Activated T-helper 1 cell treated with anti-CD3 and anti-CD28 coated beads, Interleukin-2, amount 50 U/mL, for 16 hours (primary cell): Measurements from ENCODE around the gene CYP21A2.
"Not testable (repeated sequence)": the region's sequence is repeated elsewhere in the genome, so short reads cannot be mapped to it uniquely, and the experiment has no call there.

ENCODE experiments used
- DNase-seq, 2 donors: peaks; one replicate each; pipeline ENCODE4 v3.0.0-alpha.2; 2020; ENCODE audit warnings: low read depth in 1 of 2, low spot score in 1 of 2

CYP21A2 gene

GRCh38 chr6:32052626-32053025 lies 14.4 kb downstream of the CYP21A2 start:
- DNase-seq: not testable (repeated sequence)

- not testable (repeated sequence) for DNase-seq
Observed at GRCh38 chr6:32053314-32053713, 15.1 kb downstream of the CYP21A2 start.

GRCh38 chr6:32055756-32056155 lies 17.5 kb downstream of the CYP21A2 start:
- DNase-seq: not testable (repeated sequence)

- DNase-seq: no peak
Observed at GRCh38 chr6:32056254-32056653, 18.0 kb downstream of the CYP21A2 start.

GRCh38 chr6:32057966-32058365 lies 19.8 kb downstream of the CYP21A2 start:
- no peak for DNase-seq

- no peak for DNase-seq
Observed at GRCh38 chr6:32058511-32058963, 20.3 kb downstream of the CYP21A2 start.

GRCh38 chr6:32060966-32061655 lies 22.9 kb downstream of the CYP21A2 start:
- DNase-seq: no peak

- no peak for DNase-seq
Observed at GRCh38 chr6:32064706-32065105, 26.5 kb downstream of the CYP21A2 start.

- DNase-seq: not testable (repeated sequence)
Observed at GRCh38 chr6:32067521-32067920, 29.3 kb downstream of the CYP21A2 start.

GRCh38 chr6:32068315-32068714 lies 30.1 kb downstream of the CYP21A2 start:
- not testable (repeated sequence) for DNase-seq

GRCh38 chr6:32068867-32069266 lies 30.7 kb downstream of the CYP21A2 start:
- no peak for DNase-seq

GRCh38 chr6:32069460-32069859 lies 31.2 kb downstream of the CYP21A2 start:
- DNase-seq: no peak

GRCh38 chr6:32069878-32070515 lies 31.8 kb downstream of the CYP21A2 start:
- no peak for DNase-seq

GRCh38 chr6:32070814-32071543 lies 32.8 kb downstream of the CYP21A2 start:
- no peak for DNase-seq

GRCh38 chr6:32073101-32073500 lies 34.9 kb downstream of the CYP21A2 start:
- no peak for DNase-seq

- DNase-seq: no peak
Observed at GRCh38 chr6:32073613-32074012, 35.4 kb downstream of the CYP21A2 start.

GRCh38 chr6:32074996-32075532 lies 36.8 kb downstream of the CYP21A2 start:
- DNase-seq: no peak

GRCh38 chr6:32075781-32076180 lies 37.6 kb downstream of the CYP21A2 start:
- DNase-seq: no peak

GRCh38 chr6:32076321-32076809 lies 38.1 kb downstream of the CYP21A2 start:
- no peak for DNase-seq

GRCh38 chr6:32079566-32080290 lies 41.5 kb downstream of the CYP21A2 start:
- DNase-seq: no peak
